Right ventricle myocardium superior (tissue), 1 donor: ENCODE measurements around the gene INTS11. TPM values are rescaled to one million over a fixed set of nuclear protein-coding genes. Genes with fewer than 3 reads are reported as not detected.
A peak's percentile ranks its signal among the peaks of the same experiment; 100 is the strongest.

ENCODE experiments used
- ATAC-seq: fragments of 200-7000 bp; cut with Tn5 transposase; one replicate; pipeline ENCODE4 v1.9.1; 2020; ENCODE audit warnings: mild to moderate bottlenecking; ENCODE audit not compliant: poor library complexity
- DNase-seq: peaks from one replicate; pipeline ENCODE4 v3.0.0-alpha.2; 2020
- intact Hi-C: fragments of 100-400 bp; cut with DNase I; formaldehyde crosslinking; loops from one replicate; pipeline ENCODE4 v1.11.2; 2022
- total RNA-seq: library from RNA; stranded (reverse); fragmentation: NEBNext Ultra II Directional; extraction: Animal tissue kit (Norgen Biotek cat#: 25700); gene quantifications from one replicate; pipeline ENCODE4 v1.2.1, GENCODE V29; 2021
- donor health status: DM: no; HTN: yes; CAD: no; lungs with severe emphysema.

INTS11 gene
- total RNA-seq, 1 donor from 2014 or later: 70.9 TPM

- DNase-seq: no peak
- intact Hi-C loops: no loop called here
- ATAC-seq: peak; percentile 0
These were observed 15.7 kb downstream of the INTS11 start for GRCh38 chr1:1308756-1309250.

- intact Hi-C loops: no loop called here
- DNase-seq (peak; percentile 94), ATAC-seq (peak; percentile 79)
These were observed 16.3 kb downstream of the INTS11 start, which contains the start of the genes ACAP3 and PUSL1 for GRCh38 chr1:1307923-1308755. Gene ACAP3, minus strand, starts transcription at chr1:1307930. Its CDS starts 115 bp downstream, at chr1:1307815. Gene PUSL1, plus strand, starts transcription at chr1:1308597. Its CDS starts 47 bp downstream, at chr1:1308644.

- DNase-seq: peak; percentile 77
- peak; percentile 0 for ATAC-seq
- intact Hi-C loops: no loop called here
These were observed 17.1 kb downstream of the INTS11 start for GRCh38 chr1:1307261-1307922.

- intact Hi-C loops: no loop called here
- ATAC-seq: no peak
- DNase-seq: no peak
These were observed 17.7 kb downstream of the INTS11 start for GRCh38 chr1:1306661-1307260.

GRCh38 chr1:1306070-1306660 is 18.3 kb downstream of the INTS11 start:
- ATAC-seq: no peak
- DNase-seq: no peak
- intact Hi-C loops: no loop called here

- ATAC-seq: peak; percentile 7
- intact Hi-C loops: no loop called here
These were observed 19.0 kb downstream of the INTS11 start for GRCh38 chr1:1305300-1306069.

GRCh38 chr1:1304331-1305299 is 19.8 kb downstream of the INTS11 start:
- peak; percentile 86 for DNase-seq
- intact Hi-C loops: no loop called here
- ATAC-seq: peak; percentile 18

More at GRCh38 chr1:1305300-1306069, 19.0 kb downstream of the INTS11 start:
- peak; percentile 86 for DNase-seq

GRCh38 chr1:1303736-1304135 is 20.7 kb downstream of the INTS11 start:
- ATAC-seq: no peak
- intact Hi-C loops: no loop called here
- no peak for DNase-seq

- intact Hi-C loops: no loop called here
- ATAC-seq (no peak), DNase-seq (no peak)
These were observed 21.4 kb downstream of the INTS11 start for GRCh38 chr1:1302951-1303509.

- no peak for DNase-seq
- ATAC-seq: no peak
- intact Hi-C loops: no loop called here
These were observed 22.4 kb downstream of the INTS11 start for GRCh38 chr1:1302006-1302430.

GRCh38 chr1:1300352-1300739 is 24.1 kb downstream of the INTS11 start:
- DNase-seq (no peak), ATAC-seq (no peak)
- intact Hi-C loops: no loop called here

- DNase-seq (no peak), ATAC-seq (no peak)
- intact Hi-C loops: no loop called here
These were observed 24.6 kb downstream of the INTS11 start for GRCh38 chr1:1299686-1300351.

- DNase-seq: no peak
- intact Hi-C loops: no loop called here
- no peak for ATAC-seq
These were observed 25.4 kb downstream of the INTS11 start for GRCh38 chr1:1298861-1299685.

GRCh38 chr1:1297802-1298424 is 26.5 kb downstream of the INTS11 start:
- DNase-seq (no peak), ATAC-seq (no peak)
- intact Hi-C loops: no loop called here
